HG02759 (cell line): Measurements from ENCODE around the gene GHRHR.

Experiments
- ATAC-seq: cut with Tn5 transposase; IDR thresholded peaks from one replicate; pipeline ENCODE4 v1.9.1; 2021; ENCODE audit warnings: mild to moderate bottlenecking, moderate library complexity; ENCODE audit not compliant: unreplicated experiment

The GHRHR gene

DNA sequence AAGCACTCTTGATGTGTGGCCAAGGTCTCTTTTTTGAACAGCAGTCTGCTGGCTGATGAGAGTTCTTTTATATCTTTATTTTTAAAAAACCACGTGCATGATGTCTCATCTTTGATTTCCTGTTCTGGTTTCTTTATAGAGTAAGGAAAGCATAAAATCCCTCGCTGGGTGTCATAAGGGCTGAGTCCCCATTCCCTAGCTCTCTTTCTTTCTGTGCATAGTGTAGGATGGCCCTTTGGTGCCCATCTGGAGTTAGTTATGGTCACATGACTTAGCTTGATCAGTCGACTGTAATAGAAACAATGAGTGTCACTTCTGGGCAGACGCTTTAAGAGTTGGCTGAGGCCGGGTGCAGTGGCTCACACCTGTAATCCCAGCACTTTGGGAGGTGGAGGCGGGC lies 38.5 kb downstream of the GHRHR start:
- ATAC-seq, result no peak

DNA sequence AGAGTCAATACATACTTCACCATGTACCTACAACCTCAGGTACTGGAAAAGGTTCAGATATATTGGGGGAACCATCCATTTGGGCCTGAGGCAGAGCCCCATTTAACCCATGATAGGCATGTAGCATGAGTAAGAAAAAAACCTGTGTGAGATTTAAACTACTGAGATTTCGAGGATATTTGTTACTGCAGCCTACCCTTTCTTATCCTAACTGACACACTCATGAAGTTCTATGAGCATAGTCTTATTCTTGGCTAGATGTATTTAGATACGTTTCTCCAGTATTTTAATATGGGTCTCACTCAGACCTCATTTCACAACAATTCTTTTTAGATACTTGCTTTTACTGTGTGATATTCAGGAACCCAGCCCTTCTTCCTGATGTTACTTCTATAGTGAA lies 39.3 kb downstream of the GHRHR start:
- ATAC-seq, result no peak

DNA sequence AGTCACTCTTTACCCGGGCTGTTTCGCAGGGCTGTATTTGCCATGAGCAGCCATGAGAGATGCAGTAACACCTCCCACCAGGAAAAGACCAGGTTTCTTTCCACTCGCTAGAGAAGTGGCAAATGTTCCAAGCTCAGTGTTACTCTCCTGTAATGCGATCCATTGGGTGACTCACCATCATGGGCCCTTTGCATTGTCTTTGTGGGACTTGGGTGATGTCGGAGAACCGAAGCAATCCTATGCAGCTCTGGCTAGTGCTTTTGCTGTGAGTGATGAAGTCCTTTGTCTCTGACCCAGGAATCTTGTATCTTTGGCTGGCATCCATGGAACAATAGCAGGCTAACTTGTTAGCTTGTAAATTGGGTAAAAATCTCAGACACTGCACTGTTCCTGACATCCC lies 40.0 kb downstream of the GHRHR start:
- no peak for ATAC-seq

DNA sequence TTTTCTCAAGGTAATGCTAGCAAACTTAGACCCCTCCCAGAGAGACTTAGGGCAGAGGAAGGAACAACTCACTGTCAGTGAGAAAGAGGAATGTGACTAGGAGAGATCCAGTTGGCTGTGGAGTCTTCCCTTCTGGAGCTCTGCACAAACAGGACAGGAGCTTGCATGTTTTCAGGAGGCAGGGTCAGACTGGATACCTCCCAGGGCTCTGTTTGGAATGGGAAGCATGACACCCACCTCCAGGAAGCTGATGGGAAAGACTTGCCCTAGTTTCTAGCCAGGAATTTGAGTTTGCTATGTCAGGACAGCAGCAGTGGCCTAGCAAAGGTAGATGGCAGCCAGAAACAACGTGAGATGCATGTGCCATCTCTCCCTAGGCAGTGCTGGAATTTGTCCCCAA lies 40.6 kb downstream of the GHRHR start:
- no peak for ATAC-seq

DNA sequence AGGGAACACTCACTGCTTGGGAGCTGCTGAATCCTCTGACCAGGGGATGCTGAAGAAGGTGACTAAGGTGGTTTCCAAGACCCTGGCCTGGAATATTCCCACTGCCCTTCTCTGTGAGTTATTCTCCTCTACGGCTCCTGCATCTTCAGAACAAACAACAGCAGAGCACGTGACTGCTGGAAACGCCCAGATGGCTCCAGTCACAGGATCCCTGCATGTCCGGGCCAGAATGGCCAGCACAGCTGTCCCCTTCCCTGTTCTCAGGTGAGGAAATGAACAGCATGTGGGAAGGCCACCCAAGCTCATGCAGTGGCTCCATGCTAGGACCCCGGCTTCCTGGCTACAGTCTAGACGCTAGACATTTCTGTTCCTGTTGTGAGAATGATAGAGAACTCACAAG lies 43.1 kb downstream of the GHRHR start:
- no peak for ATAC-seq

DNA sequence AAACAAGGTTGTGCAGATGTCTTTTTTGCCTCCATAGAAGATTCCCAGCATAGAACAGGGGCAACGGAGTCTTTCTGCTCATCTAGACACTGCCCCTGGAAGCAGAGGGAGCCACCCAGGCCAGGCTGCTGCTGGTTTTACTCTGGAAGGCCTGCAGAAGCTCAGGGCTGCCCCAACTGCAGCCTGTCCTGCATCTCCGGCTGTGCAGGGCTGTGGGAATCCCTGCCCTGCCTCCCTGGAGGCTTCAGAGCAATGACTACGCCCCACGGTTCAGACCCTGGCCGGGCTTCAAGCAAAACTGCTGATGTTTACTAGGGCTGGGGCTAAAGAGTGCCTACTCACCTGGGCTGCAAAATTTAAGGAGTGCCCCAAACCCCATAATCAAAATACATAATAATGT lies 43.9 kb downstream of the GHRHR start:
- ATAC-seq, result no peak

DNA sequence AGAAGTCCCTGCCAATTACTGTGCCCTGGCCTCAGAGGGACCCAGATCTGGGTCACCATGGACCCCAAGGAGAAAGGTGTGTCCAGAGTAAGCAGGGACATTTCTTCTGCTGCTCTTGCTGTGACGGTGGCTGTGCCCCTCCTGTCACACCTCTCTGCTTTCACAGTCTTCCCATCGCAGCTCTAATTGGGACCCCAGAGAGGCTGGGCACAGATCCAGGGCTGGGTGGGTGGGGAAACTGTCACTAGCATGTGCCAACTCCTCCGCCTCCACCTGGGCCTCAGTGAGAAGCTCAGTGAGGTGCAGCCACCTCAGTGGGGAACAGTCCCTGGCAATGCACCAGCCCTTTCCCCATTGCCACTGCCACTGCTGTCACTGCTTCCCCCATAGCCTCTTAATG lies 51.1 kb downstream of the GHRHR start:
- no peak for ATAC-seq

DNA sequence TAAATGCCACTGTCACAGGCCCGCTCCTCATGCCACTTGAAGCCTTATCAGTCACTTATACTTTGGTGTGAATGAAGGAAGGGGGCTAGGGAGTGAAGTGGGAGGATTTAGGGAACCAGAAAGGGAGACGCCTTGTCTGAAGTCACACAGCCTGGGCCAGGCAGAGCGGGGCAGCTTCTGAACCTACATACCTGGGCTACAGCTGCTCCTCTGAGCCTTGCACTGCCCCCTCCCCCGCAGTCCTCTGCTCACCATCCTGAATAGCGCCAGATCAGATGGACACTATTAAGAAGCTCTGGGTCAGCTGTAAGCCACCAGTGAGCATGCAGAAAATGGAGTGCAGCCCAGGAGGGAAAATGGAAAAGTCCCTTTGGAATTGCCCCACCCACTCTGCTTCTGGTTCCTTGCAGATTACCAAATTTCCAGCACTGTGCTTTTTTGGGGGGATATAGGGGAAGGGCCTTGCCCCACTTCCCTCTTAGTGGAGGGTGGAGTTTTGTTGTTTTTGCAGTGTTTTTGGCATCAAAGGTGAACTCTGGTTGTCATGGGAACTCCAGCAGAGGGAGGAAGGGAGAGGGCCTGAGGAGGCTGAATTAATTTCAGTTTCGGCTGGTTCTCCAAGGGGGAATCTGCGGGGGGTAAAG lies 53.4 kb downstream of the GHRHR start:
- no peak for ATAC-seq

DNA sequence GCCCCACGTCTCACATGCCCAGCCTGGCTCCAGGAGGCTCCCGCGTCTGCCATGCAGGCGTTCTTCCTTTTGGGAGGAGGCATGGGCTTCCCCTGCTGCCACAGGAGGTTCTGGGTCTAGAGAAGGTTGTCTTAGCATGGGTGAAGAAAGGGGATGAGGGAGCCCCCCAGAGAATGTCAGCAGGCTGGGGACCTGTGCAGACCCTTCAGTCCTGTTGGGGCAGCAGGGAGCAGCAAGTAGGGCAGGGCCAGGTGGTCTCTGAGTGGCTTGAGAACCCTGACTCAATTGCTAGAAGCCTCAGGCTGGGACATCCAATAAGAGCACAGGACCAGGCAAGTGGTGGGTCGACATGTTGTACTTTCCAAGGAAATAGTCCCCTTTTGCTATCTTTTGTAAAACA lies 54.0 kb downstream of the GHRHR start:
- ATAC-seq, result no peak

DNA sequence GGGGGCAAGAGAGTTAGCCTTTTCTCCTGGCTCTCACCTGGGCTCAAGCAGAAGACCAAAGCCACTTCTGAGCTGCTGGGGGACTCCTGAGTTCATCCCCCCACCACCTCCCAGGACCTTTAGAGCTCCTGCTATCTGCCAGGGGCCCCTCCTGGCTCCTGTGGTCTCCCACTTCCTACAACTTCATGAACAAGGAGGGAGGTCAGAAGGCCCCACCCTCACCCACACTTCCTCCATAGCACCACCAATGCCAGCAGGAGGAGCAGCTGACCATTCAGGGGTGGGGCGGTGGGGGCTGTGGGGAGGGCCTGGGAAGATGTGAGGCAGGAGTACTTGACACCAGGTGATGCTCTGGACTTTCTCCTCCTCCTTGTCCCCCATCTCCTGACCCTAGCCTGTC lies 55.8 kb downstream of the GHRHR start:
- ATAC-seq, result no peak

DNA sequence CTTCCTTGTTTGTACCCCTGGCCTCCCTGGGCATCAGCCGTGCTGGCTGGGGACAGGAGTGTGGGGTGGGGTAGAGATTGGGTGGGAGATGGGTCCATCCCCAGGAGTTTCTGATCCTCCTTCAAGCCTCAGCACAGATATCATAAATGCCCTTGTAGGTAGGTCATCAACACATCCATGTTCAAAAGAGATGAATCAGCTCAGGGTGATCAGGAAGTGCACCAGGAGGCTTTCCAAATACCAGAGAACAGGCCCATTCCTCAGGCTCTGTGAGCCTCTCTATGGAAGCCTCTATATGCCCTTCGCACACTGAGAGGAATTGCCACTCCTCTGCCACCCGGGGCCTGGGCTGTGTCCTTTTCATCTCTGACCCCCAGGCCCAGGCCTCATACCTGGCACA lies 56.4 kb downstream of the GHRHR start:
- no peak for ATAC-seq

DNA sequence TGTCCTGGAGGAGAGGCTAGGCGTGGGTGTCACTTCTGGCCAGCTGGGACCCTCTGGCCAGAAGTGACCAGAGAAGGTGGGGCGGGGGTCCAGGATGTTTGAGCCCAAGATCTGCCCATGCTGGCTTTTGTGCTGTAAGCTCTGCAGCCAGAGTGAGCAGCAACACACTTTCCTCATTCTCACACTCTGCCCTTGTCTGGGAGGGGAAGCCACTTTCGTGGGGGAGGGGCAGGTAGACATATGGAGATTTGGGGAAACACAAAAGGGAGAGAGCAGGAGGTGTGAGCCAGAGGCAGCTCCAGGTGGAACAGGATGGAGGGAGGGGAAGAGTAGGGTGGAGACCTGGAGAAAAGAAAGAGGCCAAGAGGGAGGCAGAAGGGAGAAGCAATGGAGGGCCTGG lies 56.9 kb downstream of the GHRHR start:
- ATAC-seq, result no peak

DNA sequence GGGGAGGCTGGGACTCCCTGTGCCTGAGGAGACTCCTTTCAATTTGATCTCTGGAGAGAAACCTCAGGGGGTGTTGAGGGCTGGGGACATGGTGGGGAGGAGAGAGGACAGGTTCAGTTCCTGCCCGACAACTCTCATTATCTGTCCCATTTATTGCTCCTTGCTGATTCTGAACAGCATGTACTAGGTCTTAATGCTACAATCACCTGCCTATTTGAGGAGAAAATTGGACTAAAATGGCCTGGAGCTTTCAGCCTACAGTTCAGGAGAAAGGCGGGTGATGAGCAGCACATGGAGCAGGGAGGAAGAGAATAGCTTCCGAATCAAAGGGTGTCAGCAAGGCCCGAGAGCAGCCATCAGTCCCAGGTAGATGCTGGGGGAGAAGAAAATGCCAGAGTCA lies 58.4 kb downstream of the GHRHR start:
- ATAC-seq, result no peak

DNA sequence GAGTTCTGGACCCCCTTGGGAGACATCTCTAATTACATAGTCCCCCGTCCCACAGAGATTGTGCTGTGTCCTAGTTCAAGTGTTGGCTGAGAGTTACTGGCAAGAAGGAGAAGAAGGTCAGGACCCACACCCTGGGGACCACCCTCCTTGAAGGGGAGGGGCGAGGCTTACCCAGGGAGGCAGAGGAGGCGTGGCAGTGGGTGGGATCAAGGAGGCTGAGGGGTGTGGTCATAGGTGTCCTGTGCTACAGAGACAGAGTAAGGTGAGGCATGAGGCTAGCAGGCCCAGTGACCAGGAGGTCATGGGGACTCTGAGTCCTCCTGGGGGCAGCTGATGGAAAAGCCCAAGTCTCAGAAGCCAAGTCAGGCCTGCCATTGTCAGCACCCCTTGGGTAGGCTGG lies 59.0 kb downstream of the GHRHR start:
- no peak for ATAC-seq

DNA sequence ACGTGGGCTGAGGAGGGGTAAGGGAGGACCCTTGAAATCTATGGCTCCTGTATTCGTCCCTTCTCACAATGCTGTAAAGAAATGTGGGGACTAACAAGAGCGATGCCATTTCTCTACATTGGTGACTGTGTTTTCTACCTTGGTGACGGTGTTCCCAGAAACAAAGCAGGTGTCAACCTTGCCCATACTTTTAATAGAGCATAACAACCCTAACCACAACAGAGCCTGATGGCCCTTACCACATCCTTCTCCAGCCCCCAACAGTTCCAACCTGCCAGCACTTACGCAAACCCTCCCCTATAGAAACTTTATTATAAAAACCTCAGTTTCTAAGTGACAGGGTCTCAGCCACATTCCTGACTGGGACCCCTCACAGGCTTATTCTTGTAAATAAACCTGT lies 60.1 kb downstream of the GHRHR start:
- ATAC-seq, result peak; percentile 36

DNA sequence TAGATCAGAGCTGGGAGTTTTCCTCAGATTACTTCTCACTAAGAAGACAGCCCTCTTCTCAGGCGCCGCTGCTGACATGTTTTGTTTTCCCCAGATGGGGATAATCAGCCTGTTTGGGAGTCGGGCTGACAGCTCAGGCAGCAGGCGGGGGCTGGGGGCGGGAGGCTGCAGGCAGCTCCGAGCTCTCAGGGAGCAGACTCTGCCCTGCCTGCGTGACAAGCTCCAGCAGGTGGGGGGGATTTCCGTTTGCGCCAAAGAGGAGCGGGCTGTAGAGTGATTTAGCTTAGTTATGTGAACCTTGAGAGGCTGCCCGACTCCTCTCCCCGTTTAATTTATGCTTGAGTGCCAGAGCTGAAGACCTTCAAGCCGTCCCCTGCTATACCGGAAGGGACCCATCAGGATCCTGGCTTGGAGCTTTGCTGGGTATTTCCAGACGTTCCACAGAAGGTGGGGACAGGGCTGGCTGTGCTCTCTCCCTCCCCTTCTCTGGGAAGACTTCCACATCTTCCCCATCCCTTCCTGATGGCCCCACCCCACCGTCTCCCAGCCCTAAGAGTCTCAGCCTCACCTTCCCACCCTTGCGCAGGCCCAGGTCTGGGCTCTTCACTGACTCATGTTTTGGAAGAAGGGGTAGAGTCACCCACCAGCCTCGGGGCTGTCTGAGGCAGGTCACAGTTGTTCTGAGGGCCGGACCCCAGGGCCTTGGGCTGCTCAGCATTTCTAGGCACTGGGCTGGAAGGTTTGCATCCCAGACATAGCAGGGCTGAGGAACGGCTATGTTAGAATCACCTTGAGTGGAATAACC lies 63.6 kb downstream of the GHRHR start:
- peak; percentile 80 for ATAC-seq

DNA sequence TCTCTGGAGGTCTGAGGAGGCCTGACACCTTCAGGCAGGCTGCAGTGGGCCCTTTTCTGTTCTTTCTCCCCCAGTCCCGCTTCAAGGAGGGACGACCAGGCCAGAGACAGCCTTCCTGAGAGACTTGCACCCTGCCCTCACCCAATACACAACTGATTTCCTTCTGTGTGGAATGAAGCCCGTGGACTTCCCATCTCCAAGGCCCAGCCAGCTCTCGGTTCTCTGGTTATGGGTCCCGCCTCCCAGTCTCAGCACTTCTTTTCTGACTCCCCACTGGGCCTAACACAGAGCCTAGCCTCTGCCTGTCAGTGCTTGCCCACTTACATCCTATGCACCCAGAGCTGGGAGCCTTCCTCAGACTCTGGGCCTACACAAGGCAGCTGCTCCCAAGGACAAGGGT lies 64.3 kb downstream of the GHRHR start:
- ATAC-seq, result no peak

DNA sequence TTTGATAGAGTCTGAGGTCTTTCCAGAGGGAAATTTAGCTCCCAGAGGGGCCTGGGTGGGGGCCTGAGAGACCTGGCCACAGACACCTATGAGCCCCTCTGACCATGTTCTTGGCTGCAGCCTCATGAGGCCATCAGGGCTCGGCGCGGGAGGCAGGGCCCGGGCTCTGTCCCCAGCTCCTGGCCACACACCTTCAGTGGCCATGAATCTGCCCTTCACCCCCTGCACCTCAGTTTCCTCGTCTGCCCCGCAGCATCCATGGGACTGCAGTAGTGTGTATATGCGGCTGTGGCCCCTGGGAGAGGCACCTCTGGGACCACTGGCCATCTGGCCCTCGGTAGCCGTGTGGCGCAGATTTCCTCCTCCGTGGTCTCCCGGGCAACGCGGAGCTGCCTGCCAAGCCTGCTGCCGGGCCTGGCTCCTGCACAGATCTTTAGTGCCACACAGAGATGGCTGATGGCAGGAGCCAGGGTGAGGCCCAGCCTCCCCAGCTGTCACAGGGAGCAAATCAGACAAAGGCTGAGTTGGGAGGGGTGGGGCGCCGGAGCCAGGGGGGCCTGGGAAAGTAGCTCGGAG lies 64.8 kb downstream of the GHRHR start:
- no peak for ATAC-seq
